PFSK-1 (cell line): ENCODE data around the gene TCF4.

Experiments used
- FOXP2 ChIP-seq: optimal IDR thresholded peaks from 2 replicates; pipeline ENCODE3; 2011; ENCODE audit warnings: borderline replicate concordance, control low read depth, inconsistent platforms; ENCODE audit not compliant: insufficient read depth; ENCODE audit errors: extremely low read length, extremely low read depth
- POLR2AphosphoS5 ChIP-seq: IDR thresholded peaks from 2 replicates; pipeline ENCODE4 v1.6.1; 2012; ENCODE audit warnings: low read depth, mild to moderate bottlenecking, control low read depth, low read length, moderate library complexity
- SIN3A ChIP-seq: IDR thresholded peaks from 2 replicates; pipeline ENCODE4 v1.6.1; 2012; ENCODE audit warnings: mild to moderate bottlenecking, low read length, moderate library complexity, borderline replicate concordance; ENCODE audit not compliant: insufficient read depth
- TAF1 ChIP-seq: IDR thresholded peaks from 2 replicates; pipeline ENCODE4 v1.6.1; 2012; ENCODE audit warnings: low read length, control low read depth, borderline replicate concordance; ENCODE audit not compliant: insufficient read depth
- TF ChIP-seq, protein P1 (sequence below), 2 experiments: IDR thresholded peaks; 2 replicates each; pipeline versions ENCODE4 v1.6.1 to v1.8.0; 2011 to 2012; ENCODE audit warnings: low read depth in 2 of 2, low read length in 2 of 2, control low read depth in 1 of 2, inconsistent platforms in 1 of 2, mild to moderate bottlenecking in 1 of 2, moderate library complexity in 1 of 2; ENCODE audit not compliant: insufficient read depth in 1 of 2

TCF4 gene

DNA sequence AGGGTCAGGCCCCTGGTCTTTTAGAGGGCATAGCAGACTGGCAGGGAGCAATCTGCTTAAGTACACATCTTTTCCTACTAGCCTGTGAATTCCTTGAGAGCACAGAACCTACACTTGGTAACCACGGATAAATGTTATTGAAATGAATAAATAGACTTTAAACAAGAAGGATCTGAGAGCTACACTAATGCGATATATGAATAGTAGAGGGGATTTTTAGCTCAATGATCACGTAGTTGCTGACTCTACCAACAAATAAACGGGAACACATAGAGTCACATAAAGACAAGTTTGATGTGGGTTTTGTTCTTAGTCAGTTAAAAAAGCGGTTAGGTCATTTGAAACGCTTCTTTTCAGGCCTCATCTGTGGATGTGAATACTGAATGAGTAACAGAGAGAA lies 338.4 kb downstream of the TCF4 start:
- no peak for TF ChIP-seq SIN3A
- no peak for TF ChIP-seq TAF1
- TF ChIP-seq, protein P1, sequence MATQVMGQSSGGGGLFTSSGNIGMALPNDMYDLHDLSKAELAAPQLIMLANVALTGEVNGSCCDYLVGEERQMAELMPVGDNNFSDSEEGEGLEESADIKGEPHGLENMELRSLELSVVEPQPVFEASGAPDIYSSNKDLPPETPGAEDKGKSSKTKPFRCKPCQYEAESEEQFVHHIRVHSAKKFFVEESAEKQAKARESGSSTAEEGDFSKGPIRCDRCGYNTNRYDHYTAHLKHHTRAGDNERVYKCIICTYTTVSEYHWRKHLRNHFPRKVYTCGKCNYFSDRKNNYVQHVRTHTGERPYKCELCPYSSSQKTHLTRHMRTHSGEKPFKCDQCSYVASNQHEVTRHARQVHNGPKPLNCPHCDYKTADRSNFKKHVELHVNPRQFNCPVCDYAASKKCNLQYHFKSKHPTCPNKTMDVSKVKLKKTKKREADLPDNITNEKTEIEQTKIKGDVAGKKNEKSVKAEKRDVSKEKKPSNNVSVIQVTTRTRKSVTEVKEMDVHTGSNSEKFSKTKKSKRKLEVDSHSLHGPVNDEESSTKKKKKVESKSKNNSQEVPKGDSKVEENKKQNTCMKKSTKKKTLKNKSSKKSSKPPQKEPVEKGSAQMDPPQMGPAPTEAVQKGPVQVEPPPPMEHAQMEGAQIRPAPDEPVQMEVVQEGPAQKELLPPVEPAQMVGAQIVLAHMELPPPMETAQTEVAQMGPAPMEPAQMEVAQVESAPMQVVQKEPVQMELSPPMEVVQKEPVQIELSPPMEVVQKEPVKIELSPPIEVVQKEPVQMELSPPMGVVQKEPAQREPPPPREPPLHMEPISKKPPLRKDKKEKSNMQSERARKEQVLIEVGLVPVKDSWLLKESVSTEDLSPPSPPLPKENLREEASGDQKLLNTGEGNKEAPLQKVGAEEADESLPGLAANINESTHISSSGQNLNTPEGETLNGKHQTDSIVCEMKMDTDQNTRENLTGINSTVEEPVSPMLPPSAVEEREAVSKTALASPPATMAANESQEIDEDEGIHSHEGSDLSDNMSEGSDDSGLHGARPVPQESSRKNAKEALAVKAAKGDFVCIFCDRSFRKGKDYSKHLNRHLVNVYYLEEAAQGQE (IDR thresholded peaks at IDR 0.05; ENCODE audit: insufficient read depth in 1 of 2, low read depth in 2 of 2, low read length in 2 of 2), result no peak
- no peak for TF ChIP-seq FOXP2
- no peak for TF ChIP-seq POLR2AphosphoS5

DNA sequence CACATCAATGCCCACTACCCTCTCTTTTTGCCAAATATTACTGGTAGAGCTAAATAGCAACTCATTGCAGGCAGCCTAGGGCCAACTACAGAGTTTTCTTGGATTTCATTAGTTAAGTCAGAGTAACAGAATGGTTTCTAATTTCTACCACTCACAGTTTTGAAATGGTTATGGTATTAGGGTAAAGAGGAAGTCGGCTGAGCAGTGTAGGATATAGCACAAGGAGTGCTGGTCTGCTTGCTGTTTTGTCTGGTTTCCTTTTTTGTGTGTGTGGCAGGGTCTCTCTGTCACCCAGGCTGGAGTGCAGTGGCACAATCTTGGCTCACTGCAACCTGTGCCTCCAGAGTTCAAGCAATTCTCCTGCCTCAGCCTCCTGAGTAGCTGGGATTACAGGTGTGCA lies 339.5 kb downstream of the TCF4 start:
- TF ChIP-seq SIN3A (no peak), POLR2AphosphoS5 (no peak), FOXP2 (no peak), TAF1 (no peak)
- TF ChIP-seq, protein P1 (IDR thresholded peaks at IDR 0.05; ENCODE audit: insufficient read depth in 1 of 2, low read depth in 2 of 2, low read length in 2 of 2), result no peak

DNA sequence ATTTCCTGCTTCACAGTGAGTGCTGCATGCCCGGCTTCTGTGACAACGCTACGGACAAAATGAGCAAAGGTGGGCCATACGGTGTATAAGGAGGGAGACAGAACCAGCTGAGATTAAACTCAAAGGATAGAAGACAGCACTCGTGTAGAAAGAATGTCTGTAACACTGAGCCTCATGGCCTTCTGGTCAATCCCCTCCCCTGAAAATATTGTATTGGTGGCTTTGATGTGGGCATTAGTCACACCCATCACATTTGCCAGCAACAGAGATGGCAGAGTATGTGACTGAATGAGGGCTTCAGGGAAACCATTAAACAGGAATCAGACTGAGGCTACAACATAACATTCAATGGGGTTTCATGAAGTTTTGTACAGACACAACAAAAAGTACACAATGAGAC lies 341.0 kb downstream of the TCF4 start:
- no peak for TF ChIP-seq POLR2AphosphoS5
- no peak for TF ChIP-seq FOXP2
- TF ChIP-seq TAF1, result no peak
- TF ChIP-seq, protein P1 (IDR thresholded peaks at IDR 0.05; ENCODE audit: insufficient read depth in 1 of 2, low read depth in 2 of 2, low read length in 2 of 2), result no peak
- TF ChIP-seq SIN3A, result no peak

DNA sequence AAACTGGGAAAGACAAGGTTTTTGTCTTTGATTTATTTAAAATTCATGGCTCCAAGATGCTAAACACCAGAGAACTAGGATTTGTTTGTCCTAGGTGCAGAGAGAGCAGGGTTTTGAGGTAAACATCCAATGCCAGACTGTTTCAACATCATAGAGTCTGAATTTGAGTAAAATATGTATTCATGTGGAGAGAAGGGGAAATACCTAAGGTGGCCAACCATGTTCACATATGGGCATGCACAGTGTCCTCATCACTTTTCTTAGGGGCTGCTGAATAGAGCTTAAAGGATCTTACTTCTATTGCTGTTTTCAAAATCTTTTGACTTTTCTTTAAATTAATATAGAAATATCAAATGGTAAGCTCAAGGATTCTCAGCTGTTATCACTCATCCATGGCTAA lies 341.7 kb downstream of the TCF4 start:
- TF ChIP-seq FOXP2 (no peak), TAF1 (no peak), SIN3A (no peak), POLR2AphosphoS5 (no peak)
- TF ChIP-seq, protein P1 (IDR thresholded peaks at IDR 0.05; ENCODE audit: insufficient read depth in 1 of 2, low read depth in 2 of 2, low read length in 2 of 2), result no peak

DNA sequence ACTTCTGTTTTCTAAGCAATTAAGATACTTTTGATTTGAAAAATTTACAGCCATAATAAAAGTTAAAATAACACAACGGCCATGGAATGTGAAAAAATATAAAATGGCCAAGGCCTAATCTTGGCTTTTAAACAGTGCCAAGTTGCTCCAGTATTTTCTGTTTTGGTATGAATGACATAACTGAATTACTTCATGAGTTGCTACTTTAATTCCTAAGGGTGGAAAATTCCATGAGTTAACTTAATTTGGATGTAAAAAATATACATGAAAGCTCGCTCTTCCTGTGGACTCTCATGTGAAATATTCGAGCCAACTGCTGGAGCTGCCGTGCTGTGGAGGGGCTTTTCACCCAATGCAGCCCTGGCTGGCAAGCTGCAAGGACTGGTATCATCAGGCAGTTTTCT lies 342.8 kb downstream of the TCF4 start:
- no peak for TF ChIP-seq FOXP2
- TF ChIP-seq TAF1, result no peak
- TF ChIP-seq, protein P1 (IDR thresholded peaks at IDR 0.05; ENCODE audit: insufficient read depth in 1 of 2, low read depth in 2 of 2, low read length in 2 of 2), result no peak
- TF ChIP-seq POLR2AphosphoS5, result no peak
- no peak for TF ChIP-seq SIN3A
